ACC112 (cell line): ENCODE measurements around the gene TF.

Source experiments
- H2AFZ ChIP-seq: fragments of 200-600 bp; sonication (generic); one replicate; pipeline ENCODE4 v1.6.0; 2017; ENCODE audit warnings: antibody characterized with exemption, low read length; ENCODE audit not compliant: unreplicated experiment
- H3K27ac ChIP-seq: fragments of 200-600 bp; sonication (generic); 2 replicates; pipeline ENCODE4 v1.5.1; 2014; ENCODE audit warnings: low read depth, mild to moderate bottlenecking, antibody characterized with exemption, low read length, moderate library complexity
- H3K27me3 ChIP-seq: fragments of 200-600 bp; sonication (generic); 2 replicates; pipeline ENCODE4 v1.6.1; 2014; ENCODE audit warnings: mild to moderate bottlenecking, antibody characterized with exemption, low read length, moderate library complexity, mixed read lengths; ENCODE audit not compliant: insufficient read depth
- H3K36me3 ChIP-seq: fragments of 200-600 bp; sonication (generic); 2 replicates; pipeline ENCODE4 v1.6.1; 2016; ENCODE audit warnings: mild to moderate bottlenecking, antibody characterized with exemption, low read length, moderate library complexity, mixed read lengths; ENCODE audit not compliant: insufficient read depth
- H3K4me1 ChIP-seq: fragments of 200-600 bp; sonication (generic); one replicate; pipeline ENCODE4 v1.6.1; 2016; ENCODE audit warnings: low read length, mixed read lengths; ENCODE audit not compliant: insufficient read depth, unreplicated experiment, control insufficient read depth
- H3K4me3 ChIP-seq: fragments of 200-600 bp; sonication (generic); 2 replicates; pipeline ENCODE4 v1.5.1; 2014; ENCODE audit warnings: mild to moderate bottlenecking, low read depth, low read length
- H3K79me2 ChIP-seq: fragments of 200-600 bp; sonication (generic); one replicate; pipeline ENCODE4 v1.6.0; 2016; ENCODE audit warnings: low read length; ENCODE audit not compliant: control insufficient read depth, unreplicated experiment, insufficient read depth

The TF gene

DNA sequence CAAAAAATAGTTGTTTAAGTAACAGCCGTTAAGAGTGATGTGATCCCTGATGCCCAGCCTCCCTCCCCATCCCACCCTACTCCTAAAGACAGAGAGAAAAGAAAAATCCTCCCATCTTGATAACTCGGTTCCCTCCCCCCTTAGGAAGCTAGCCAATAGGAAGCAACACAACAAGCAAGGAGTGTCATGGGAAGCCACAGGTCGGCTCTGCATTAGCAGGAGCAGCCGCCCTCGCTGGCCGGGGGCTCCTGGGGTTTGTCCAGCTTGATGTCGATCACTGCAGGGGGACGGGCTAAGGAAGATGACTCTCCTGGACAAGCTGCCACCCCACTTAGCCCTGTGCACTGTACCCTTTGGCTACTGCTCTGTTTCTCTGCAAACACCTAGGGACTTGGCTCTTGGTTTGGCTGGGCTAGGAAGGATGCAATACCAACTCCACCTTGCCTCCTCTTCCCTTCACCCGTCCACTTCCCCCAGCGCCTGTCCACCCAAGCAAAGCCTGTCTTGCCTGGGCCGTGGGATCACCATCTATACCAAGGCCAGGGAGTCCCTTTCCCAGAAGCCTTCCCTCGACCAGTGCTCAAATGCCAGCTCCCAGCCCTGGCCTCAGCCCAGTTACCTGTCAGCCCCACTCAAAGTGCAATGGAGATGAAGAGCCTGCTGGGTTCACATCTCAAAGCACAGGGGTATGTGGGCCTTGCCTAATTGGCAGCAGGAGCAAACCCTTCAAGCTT is 82.5 kb downstream of the TF start:
- no peak overlapping the region for H2AFZ ChIP-seq
- no peaks in the 10 kb centered on the region for H3K79me2 ChIP-seq
- peaks cover 4% of the 10 kb centered on the region; the same call in 1 of the 2 replicates for H3K36me3 ChIP-seq
- H3K4me3 ChIP-seq = no peak overlapping the region
- no peaks in the 10 kb centered on the region for H3K27me3 ChIP-seq
- H3K27ac ChIP-seq = no peak overlapping the region
- H3K4me1 ChIP-seq = no peaks in the 10 kb centered on the region

DNA sequence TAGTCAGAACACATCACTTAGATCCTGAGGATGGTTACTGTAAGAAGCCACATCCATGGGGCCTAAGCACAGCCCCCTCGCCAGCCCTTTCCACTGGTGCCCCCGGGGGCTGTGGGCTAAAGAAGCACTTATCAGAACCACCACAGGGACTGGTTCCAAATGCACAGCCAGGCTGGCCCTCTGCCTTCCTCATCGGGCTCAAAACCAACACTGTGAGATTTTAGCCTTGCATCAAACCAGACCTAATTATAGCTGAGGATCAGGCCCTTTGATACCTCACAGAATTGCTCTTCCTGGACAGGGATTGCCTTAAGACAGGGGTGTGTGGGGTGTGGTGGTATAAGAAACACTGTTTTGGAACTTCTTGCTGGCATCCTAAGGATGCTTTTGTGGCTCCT is 83.1 kb downstream of the TF start:
- Histone ChIP-seq H3K27me3 (no peaks in the 10 kb centered on the region), H3K4me1 (no peaks in the 10 kb centered on the region), H2AFZ (no peak overlapping the region), H3K36me3 (peaks cover 2% of the 10 kb centered on the region; the same call in 1 of the 2 replicates), H3K27ac (no peak overlapping the region), H3K4me3 (no peak overlapping the region), H3K79me2 (no peaks in the 10 kb centered on the region)

DNA sequence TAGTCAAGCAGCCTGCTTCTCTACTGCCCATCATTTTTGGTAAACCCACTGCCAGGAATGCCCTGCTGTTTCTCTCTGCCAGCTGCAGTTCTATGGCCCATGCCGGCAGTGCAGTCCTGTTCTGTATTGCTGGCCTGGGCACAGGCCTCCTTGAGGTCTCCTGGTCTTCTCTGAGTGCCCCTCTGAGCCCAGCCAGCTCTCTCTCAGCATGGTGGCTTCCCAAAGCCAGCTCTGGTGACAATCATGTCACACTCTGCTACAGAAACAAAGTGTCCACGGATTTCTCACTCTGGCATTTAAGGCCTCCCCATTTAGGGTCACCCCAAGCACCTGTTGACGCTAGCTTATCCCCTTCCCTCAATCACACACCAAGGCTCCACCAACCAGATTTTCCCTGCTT is 83.9 kb downstream of the TF start:
- no peaks in the 10 kb centered on the region for H3K27me3 ChIP-seq
- H3K36me3 ChIP-seq = no peaks in the 10 kb centered on the region
- H3K4me1 ChIP-seq = no peaks in the 10 kb centered on the region
- no peak overlapping the region for H3K4me3 ChIP-seq
- H3K79me2 ChIP-seq = no peaks in the 10 kb centered on the region
- H3K27ac ChIP-seq = no peak overlapping the region
- H2AFZ ChIP-seq = no peak overlapping the region

DNA sequence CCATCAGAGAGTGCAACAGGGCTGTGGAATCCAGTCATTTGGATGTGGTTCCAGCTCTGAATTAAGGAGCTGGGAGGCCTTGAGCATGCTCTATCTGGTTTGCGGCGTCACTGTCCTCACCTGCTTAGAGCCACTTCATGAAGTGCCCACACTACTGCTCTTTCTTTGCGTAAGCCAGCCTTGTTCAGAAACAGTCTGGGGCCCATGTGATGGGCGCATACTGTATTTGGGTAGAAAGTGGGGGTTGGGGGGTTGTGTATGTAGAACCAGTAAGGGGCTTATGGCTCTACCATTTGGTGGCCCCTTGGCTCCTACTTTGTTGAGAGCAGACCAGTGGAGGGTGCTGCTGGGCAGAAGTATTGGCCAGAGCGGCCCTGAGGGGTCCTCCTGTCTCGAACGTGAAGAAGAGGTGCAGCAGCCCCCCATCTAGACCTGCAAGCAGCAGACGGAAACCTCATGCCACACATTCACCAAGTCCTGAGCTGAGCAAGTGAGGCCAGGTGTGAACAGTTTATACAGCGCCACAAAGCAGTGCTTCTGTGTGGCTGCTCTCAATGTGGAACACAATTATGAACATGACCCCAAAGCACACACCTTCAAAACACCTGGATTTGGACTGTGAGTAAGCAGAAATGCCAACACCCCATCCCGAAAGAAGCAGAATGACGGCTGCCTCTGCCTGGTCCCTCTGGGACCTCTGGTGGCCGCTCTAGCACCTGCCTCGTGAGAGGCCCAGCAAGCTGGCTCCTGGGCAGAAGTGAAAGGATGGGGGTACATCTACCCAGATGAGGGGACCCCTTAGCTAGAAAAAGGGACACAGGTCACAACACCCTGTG is 86.0 kb downstream of the TF start:
- H3K27me3 ChIP-seq = no peaks in the 10 kb centered on the region

DNA sequence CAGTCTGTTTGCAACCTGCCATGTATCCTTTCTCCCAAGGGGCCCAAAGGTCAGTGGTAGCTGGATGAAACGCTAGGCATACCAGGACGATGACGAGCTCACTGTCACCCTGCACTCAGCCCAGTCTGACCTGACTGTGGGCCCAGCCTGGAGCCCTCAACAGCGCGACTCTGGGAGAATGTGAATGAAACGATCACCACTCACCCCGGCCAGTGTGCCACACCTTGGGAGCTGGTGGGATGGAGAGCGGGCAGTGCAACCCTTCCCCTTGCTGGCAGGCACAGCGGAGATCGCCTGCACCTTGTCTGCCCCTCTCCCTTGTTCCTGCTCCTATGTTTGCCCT is 86.6 kb downstream of the TF start:
- Histone ChIP-seq H3K27ac (no peak overlapping the region), H3K4me3 (no peak overlapping the region), H3K79me2 (no peaks in the 10 kb centered on the region), H3K4me1 (no peaks in the 10 kb centered on the region), H3K27me3 (no peaks in the 10 kb centered on the region), H2AFZ (no peak overlapping the region), H3K36me3 (no peaks in the 10 kb centered on the region)

More for the DNA sequence above, 86.0 kb downstream of the TF start:
- H3K36me3 ChIP-seq = no peaks in the 10 kb centered on the region
- H3K4me3 ChIP-seq = no peak overlapping the region
- H3K4me1 ChIP-seq = no peaks in the 10 kb centered on the region
- no peak overlapping the region for H2AFZ ChIP-seq
- H3K27ac ChIP-seq = no peak overlapping the region
- no peaks in the 10 kb centered on the region for H3K79me2 ChIP-seq

DNA sequence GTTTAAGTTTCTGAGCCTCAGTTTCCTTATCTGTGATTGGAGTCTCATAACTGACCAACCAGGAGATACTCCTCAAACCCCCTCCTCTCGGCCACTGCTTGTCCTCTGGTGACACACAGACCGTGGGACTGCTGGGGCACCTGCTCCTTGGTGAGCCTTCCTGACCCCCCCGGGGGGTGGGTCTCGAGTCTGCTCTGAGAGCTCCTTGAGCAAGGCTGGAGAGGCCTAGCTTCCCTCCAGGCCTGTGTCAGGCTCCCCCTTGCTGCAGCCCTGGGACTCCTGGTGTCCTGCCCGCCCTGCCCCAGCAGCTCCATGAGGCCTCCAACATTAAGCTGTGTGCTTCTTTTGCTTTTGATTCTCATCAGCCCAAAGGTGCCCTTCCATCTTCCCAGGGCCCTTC is 87.1 kb downstream of the TF start:
- no peak overlapping the region for H3K4me3 ChIP-seq
- no peaks in the 10 kb centered on the region for H3K27me3 ChIP-seq
- no peak overlapping the region for H3K27ac ChIP-seq
- no peaks in the 10 kb centered on the region for H3K4me1 ChIP-seq
- no peaks in the 10 kb centered on the region for H3K79me2 ChIP-seq
- H3K36me3 ChIP-seq = no peaks in the 10 kb centered on the region
- H2AFZ ChIP-seq = no peak overlapping the region

DNA sequence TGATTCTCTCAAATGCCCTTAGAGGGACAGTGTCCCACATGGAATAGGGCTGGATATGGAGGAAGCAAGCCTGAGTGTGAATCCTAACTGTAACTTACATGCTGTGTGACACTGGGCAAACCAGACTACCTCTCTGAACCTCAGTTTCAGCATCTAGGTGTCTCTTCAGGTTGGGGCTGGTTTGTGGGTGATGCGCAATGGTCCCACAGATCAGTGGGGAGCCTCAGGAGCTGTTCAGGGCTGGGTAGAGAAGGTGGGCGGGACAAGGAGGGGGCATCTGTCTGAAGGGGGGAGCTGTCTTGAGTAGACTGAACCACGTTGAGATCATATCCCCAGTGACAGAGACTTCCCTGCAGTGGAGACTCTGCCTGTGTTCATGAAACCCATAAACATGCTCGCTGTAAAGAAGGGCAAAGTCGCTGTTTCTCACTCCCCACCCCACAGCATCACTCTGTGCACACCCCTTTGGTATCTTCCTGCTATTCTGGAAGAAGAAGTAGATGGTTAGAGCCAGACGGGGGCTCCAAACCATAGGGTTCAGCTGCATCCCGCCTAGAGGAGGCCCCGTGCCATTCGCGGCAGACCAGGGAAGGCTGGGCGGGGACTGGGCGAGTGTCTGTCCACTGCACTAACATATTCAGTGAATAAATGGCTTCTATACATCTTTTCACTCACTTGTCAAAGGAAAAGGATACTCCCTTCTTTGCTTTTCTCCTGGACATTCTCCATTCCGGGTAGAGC is 87.9 kb downstream of the TF start:
- Histone ChIP-seq H3K27ac (no peak overlapping the region), H3K36me3 (no peaks in the 10 kb centered on the region), H3K27me3 (no peaks in the 10 kb centered on the region), H3K4me3 (no peak overlapping the region), H2AFZ (no peak overlapping the region), H3K4me1 (no peaks in the 10 kb centered on the region), H3K79me2 (no peaks in the 10 kb centered on the region)

DNA sequence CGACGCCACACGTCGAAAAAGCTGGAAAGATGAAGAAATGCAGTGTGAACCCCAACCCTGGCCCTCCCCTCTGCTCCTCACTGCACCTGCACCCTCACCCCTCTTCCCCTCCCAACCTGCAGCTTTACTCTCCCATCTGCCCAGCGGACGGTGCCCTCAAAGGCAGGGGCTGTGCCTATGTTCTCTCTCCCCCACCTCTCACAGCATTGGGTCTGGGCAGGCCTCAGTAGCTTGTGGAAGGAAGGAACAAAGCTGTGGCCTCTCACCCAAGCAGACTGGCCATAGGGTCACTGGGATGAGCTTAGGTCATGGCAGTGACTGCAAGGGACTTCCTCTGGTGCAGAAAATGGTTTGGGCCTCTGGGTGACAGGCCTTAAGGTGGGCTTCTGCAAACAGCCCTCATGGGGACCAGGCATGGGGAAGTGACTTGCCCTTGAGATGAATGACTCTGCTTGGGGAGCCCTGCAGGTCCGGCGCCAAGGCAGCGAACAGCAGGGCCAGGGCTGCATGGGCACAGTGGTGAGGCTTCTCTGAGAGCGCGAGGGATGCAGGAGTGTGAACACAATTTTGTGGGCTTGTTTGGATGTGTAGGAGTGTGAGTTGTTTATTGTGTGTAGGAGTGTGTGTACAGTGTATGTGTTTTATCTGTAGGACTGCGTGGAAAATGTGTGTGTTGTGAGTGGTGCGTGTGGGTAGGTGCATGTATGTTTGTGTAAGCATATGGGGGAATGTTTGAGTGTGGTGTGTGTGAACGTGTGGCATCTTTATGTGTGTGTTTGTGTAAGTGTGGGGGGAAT is 88.6 kb downstream of the TF start:
- no peaks in the 10 kb centered on the region for H3K27me3 ChIP-seq
- no peak overlapping the region for H3K4me3 ChIP-seq
- H2AFZ ChIP-seq = no peak overlapping the region
- no peak overlapping the region for H3K27ac ChIP-seq
- H3K79me2 ChIP-seq = no peaks in the 10 kb centered on the region
- no peaks in the 10 kb centered on the region for H3K36me3 ChIP-seq
- no peaks in the 10 kb centered on the region for H3K4me1 ChIP-seq

DNA sequence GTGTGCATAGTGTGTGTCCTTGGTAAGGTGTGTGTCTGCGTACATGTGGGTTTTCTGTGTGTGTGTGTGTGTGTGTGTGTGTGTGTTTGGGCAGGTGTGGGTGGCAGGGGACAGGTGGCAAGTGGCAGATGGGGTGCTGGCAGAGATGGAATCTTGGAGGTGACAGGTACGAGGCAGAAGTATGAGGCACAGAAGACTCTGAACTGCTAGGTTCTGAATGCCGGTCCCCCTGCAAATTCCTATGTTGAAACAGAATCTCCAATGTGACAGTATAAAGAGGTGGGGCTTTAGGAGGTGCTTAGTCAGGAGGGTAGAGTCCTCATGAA is 89.2 kb downstream of the TF start:
- H3K36me3 ChIP-seq = no peaks in the 10 kb centered on the region
- no peaks in the 10 kb centered on the region for H3K27me3 ChIP-seq
- no peak overlapping the region for H3K4me3 ChIP-seq
- no peak overlapping the region for H3K27ac ChIP-seq
- H3K79me2 ChIP-seq = no peaks in the 10 kb centered on the region
- H2AFZ ChIP-seq = no peak overlapping the region
- H3K4me1 ChIP-seq = no peaks in the 10 kb centered on the region

DNA sequence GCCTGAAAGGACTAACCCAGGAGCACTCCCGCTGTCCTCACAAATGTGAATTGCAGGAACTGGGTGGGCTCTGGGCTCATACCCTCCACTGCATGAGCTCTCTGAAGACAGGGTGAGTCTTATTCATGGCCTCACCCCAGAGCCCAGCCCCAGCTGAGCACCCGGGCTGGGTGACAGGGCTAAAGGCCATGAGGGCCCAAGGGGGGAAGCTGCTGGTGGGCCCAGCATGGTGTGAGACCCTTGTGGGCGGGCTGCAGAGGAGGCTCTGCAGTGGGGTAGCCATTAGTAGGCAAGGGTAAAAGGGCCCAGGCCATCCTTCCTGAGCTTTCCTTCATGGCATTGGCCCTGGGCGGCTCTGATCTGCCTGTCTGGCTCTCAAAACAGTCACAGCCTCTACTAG is 89.8 kb downstream of the TF start:
- Histone ChIP-seq H2AFZ (no peak overlapping the region), H3K27ac (no peak overlapping the region), H3K4me3 (no peak overlapping the region), H3K27me3 (no peaks in the 10 kb centered on the region), H3K4me1 (no peaks in the 10 kb centered on the region), H3K79me2 (no peaks in the 10 kb centered on the region), H3K36me3 (no peaks in the 10 kb centered on the region)
